ENCODE results near the gene PROX2.

DNA sequence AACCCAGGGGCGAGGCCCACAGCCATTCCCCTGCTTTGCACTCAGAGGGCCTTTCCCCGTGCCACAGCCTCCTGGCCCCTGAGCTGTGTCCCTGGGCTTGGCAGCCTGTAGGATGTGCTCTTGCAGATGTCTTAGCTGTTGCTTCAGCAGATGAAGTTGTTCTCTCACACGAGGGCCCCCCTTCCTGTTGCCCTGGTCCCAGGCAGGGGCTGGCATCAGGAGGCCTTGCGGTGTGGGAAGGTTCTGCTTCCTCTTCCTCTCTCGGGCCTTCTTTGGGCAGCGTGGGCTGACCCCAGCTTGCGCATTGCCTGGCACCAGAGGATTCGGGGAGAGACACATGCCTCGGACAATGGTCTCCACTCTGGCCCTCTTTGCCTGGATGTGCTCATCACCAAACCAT lies 12.7 kb downstream of the PROX2 start:
- TF ChIP-seq, protein P1, sequence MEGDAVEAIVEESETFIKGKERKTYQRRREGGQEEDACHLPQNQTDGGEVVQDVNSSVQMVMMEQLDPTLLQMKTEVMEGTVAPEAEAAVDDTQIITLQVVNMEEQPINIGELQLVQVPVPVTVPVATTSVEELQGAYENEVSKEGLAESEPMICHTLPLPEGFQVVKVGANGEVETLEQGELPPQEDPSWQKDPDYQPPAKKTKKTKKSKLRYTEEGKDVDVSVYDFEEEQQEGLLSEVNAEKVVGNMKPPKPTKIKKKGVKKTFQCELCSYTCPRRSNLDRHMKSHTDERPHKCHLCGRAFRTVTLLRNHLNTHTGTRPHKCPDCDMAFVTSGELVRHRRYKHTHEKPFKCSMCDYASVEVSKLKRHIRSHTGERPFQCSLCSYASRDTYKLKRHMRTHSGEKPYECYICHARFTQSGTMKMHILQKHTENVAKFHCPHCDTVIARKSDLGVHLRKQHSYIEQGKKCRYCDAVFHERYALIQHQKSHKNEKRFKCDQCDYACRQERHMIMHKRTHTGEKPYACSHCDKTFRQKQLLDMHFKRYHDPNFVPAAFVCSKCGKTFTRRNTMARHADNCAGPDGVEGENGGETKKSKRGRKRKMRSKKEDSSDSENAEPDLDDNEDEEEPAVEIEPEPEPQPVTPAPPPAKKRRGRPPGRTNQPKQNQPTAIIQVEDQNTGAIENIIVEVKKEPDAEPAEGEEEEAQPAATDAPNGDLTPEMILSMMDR (IDR thresholded peaks at IDR 0.05 in 4 of 5, conservative IDR thresholded peaks at IDR 0.05 in 1 of 5): no peak
- TF ChIP-seq POLR2A (IDR thresholded peaks at IDR 0.05): no peak
